Breast epithelium (tissue), 4 donors: ENCODE measurements around the gene ABL1. TPM values are rescaled to one million over a fixed set of nuclear protein-coding genes. Genes with fewer than 3 reads are reported as not detected.

Experiments used
- DNase-seq, 2 donors: peaks; one replicate each; pipeline ENCODE4 v3.0.0-alpha.2; 2019; ENCODE audit warnings: low spot score in 2 of 2
- H3K27ac ChIP-seq, 2 donors: fragments of 200-600 bp; sonication (generic) in 1 of 2; one replicate each; pipeline ENCODE4 v1.5.1; 2016 to 2019; ENCODE audit warnings: mild to moderate bottlenecking in 1 of 2
- H3K27me3 ChIP-seq, 2 donors: fragments of 200-600 bp; sonication (generic) in 1 of 2; one replicate each; pipeline versions ENCODE4 v1.5.1 to v1.6.0; 2017 to 2019; ENCODE audit warnings: control low read depth in 1 of 2, mild to moderate bottlenecking in 1 of 2
- H3K36me3 ChIP-seq: fragments of 200-600 bp; one replicate; pipeline ENCODE4 v1.5.1; 2019
- H3K4me1 ChIP-seq, 2 donors: fragments of 200-600 bp; sonication (generic); one replicate each; pipeline ENCODE4 v1.5.1; 2016 to 2019; ENCODE audit warnings: control low read depth in 1 of 2
- H3K4me3 ChIP-seq, 3 donors: fragments of 200-600 bp; sonication (generic); 1 replicate in 2 of 3; 2 replicates in 1 of 3; pipeline ENCODE4 v1.5.1; 2016 to 2019; ENCODE audit warnings: mild to moderate bottlenecking in 3 of 3, moderate library complexity in 2 of 3
- H3K9me3 ChIP-seq, 2 donors: fragments of 200-600 bp; sonication (generic) in 1 of 2; one replicate each; pipeline ENCODE4 v1.5.1; 2016 to 2019; ENCODE audit warnings: control low read depth in 1 of 2
- POLR2A ChIP-seq: fragments of 450-650 bp; IDR thresholded peaks from one replicate; pipeline ENCODE4 v1.6.1; 2016; ENCODE audit warnings: antibody characterized with exemption, mild to moderate bottlenecking, moderate library complexity
- POLR2AphosphoS5 ChIP-seq, 3 donors: sonication (generic); formaldehyde crosslinking; IDR thresholded peaks; one replicate each; pipeline ENCODE4 v1.6.1; 2017; ENCODE audit warnings: antibody characterized with exemption in 3 of 3
- intact Hi-C: fragments of 100-400 bp; cut with DNase I; formaldehyde crosslinking; loops from one replicate; pipeline ENCODE4 v1.15.1; 2023; ENCODE audit warnings: low total_unique reads
- total RNA-seq, 3 donors: library from RNA; depleted of rRNA; stranded (reverse); fragments of >200 nt; gene quantifications; one replicate each; pipeline ENCODE4 v1.1.0, GENCODE V29; 2016
- TF ChIP-seq, protein P1 (sequence below), 3 donors: fragments of 450-650 bp; IDR thresholded peaks; one replicate each; pipeline ENCODE4 v1.5.1; 2016 to 2017; ENCODE audit warnings: antibody characterized with exemption in 3 of 3, mild to moderate bottlenecking in 3 of 3, moderate library complexity in 3 of 3

ABL1 gene
- total RNA-seq, 3 donors from 2014 or later: 43.6 to 72.8 (median 67.4) TPM

DNA sequence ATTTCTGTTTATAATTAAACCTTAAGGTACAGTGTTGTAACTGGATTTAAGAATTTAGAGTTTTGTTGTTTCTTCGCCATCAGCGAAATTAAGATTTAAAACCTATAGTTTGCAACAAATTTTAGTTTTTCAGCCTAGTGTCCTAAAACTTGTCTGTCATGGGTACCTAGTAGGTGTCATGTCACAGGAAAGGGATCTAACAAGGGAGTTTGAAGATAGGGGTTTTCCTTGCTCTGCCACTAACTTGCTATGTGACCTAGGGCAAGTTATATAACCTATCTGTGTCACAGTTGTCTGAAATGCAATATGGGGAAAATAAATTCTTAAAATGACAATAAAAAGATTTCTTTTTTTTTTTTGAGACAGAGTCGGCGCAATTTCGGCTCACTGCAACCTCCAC is 9.2 kb upstream of the ABL1 start:
- Histone ChIP-seq H3K4me3 (no peak overlapping the region), H3K4me1 (peaks cover 4 to 10% of the 10 kb centered on the region in 2 donors), H3K9me3 (no peaks in the 10 kb centered on the region), H3K27me3 (no peaks in the 10 kb centered on the region), H3K36me3 (no peaks in the 10 kb centered on the region), H3K27ac (peak overlapping the region in 1 of 2 donors; percentile 80)
- intact Hi-C loops: no loop called here
- TF ChIP-seq POLR2AphosphoS5 (IDR thresholded peaks at IDR 0.05) (no peak), POLR2A (no peak)
- TF ChIP-seq, protein P1, sequence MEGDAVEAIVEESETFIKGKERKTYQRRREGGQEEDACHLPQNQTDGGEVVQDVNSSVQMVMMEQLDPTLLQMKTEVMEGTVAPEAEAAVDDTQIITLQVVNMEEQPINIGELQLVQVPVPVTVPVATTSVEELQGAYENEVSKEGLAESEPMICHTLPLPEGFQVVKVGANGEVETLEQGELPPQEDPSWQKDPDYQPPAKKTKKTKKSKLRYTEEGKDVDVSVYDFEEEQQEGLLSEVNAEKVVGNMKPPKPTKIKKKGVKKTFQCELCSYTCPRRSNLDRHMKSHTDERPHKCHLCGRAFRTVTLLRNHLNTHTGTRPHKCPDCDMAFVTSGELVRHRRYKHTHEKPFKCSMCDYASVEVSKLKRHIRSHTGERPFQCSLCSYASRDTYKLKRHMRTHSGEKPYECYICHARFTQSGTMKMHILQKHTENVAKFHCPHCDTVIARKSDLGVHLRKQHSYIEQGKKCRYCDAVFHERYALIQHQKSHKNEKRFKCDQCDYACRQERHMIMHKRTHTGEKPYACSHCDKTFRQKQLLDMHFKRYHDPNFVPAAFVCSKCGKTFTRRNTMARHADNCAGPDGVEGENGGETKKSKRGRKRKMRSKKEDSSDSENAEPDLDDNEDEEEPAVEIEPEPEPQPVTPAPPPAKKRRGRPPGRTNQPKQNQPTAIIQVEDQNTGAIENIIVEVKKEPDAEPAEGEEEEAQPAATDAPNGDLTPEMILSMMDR (IDR thresholded peaks at IDR 0.05): no peak
- DNase-seq: no peak

DNA sequence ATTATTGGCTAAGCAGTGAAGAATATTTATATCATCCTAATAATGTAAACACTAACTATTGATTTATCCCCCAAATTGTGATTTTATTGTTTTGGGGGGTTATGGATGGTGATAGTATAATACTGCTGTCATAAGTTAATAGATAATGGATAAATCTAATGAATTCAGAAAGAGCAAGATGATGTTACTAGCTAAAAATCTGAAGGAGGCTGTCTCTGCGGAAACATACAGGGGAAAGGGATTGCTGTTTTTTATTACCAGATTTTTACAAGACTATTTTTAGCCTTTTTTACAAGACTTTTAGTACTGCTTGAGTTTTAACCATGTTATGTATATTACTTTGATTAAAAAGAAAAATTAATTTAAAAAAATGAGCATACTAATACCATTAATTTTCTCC is 5.3 kb upstream of the ABL1 start:
- DNase-seq: no peak
- Histone ChIP-seq H3K4me3 (no peak overlapping the region), H3K27ac (no peak overlapping the region), H3K4me1 (peaks cover 4 to 17% of the 10 kb centered on the region in 2 donors), H3K27me3 (no peaks in the 10 kb centered on the region), H3K36me3 (no peaks in the 10 kb centered on the region), H3K9me3 (no peaks in the 10 kb centered on the region)
- no peak for TF ChIP-seq POLR2A
- TF ChIP-seq POLR2AphosphoS5 (IDR thresholded peaks at IDR 0.05): no peak
- intact Hi-C loops: no loop called here

DNA sequence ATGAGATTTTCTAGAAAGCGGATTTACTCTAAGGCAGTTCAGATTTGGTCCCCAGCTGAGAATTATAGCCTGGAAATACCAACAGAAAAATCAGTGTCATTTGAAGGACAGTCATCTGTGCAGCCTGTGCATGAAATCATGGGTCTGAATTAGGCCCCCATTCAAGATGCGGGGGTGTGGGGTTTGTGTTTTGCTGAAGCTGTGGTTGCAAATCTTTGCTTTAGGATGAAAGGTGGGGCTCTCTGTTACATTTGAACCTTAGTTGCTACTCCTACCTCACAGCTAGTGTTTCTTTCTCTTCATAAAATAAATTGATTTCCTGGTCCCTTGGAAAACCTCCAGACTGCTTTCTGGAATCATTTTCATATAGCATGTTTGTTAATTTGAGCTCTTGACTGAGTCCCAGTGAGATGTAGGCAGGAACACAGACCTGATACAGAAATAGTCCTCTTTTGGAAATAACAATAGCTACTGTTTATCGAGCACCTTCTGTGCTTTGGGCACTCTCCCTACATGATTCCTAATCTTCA is 4.8 kb upstream of the ABL1 start:
- Histone ChIP-seq H3K4me3 (no peak overlapping the region), H3K36me3 (no peaks in the 10 kb centered on the region), H3K9me3 (no peaks in the 10 kb centered on the region), H3K27me3 (no peaks in the 10 kb centered on the region), H3K4me1 (peaks cover 4 to 12% of the 10 kb centered on the region in 2 donors), H3K27ac (no peak overlapping the region)
- TF ChIP-seq, protein P1 (IDR thresholded peaks at IDR 0.05): no peak
- TF ChIP-seq POLR2A: no peak
- no peak for TF ChIP-seq POLR2AphosphoS5 (IDR thresholded peaks at IDR 0.05)
- no peak for DNase-seq
- intact Hi-C loops: no loop called here

DNA sequence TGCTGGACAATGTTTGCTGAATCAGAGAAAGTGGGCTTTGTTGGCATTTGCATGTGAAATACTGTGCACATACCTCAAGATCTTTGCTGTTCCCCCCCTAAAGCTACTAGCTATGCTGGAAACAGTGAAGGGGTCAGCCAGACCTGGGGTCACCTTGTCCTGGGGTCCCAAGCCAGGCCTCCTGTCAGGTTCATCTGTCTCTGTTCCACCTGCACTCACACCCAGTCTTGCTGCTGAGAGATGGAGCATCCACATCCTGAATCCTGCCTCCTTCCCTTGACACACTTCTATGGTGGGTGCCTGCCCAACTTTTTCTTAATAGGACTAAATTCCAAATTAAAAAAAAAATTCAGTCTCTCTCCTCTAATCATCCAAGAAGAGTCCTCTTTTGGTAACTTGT is 4.0 kb upstream of the ABL1 start:
- peaks cover 4 to 7% of the 10 kb centered on the region in 2 donors for H3K4me1 ChIP-seq
- no peaks in the 10 kb centered on the region for H3K27me3 ChIP-seq
- no peak overlapping the region for H3K27ac ChIP-seq
- DNase-seq: no peak
- no peaks in the 10 kb centered on the region for H3K9me3 ChIP-seq
- no peaks in the 10 kb centered on the region for H3K36me3 ChIP-seq
- intact Hi-C loops: no loop called here
- TF ChIP-seq, protein P1 (IDR thresholded peaks at IDR 0.05): no peak
- TF ChIP-seq POLR2A (no peak), POLR2AphosphoS5 (IDR thresholded peaks at IDR 0.05) (no peak)
- no peak overlapping the region for H3K4me3 ChIP-seq

DNA sequence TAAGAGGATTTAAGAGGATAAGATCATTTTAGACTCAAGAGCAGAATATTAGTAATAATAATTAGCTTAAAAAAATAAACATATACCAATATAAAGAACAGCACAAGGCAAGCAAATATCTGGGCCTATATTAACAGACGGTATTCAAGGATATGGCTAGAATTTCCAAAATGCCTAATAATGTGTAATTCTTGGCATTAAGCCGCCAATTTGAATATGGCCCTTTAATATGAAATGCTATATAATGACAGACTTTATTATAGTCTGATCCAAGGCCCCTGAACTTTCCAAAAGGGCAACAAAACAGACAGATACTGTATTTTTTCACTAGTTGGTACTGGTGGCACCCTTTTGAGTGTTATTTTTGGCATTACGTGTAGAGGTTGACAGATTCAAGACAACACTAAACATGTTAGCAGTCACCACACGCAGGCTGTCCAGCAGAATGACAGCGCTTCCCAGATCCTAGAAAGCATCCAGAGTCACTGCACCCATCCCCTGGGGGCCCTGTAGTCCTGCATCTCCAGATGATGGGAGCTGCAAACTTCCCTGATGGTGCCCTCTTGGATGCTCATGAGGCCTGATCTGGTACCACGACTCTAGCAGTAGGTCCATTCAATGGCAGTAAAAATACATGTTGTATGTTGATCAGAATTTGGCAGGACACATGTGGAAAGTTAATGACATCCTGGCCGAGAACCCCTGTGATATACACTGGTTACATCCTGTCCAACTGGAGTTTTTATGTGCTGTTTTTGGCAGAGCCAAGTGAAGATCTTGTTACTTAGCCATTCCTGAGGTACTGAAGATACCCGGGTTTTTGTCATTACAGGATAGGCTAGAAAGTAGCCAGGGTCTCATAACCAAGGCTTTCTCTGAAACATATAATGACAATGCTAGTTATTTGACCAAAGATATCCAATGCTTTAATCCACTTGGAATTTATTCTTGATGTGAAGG is 1.7 kb upstream of the ABL1 start:
- intact Hi-C loops: no loop called here
- no peaks in the 10 kb centered on the region for H3K9me3 ChIP-seq
- H3K27ac ChIP-seq: peak overlapping the region; percentile 92 to 98
- DNase-seq: no peak
- H3K27me3 ChIP-seq: no peaks in the 10 kb centered on the region
- H3K4me1 ChIP-seq: peaks cover 4 to 7% of the 10 kb centered on the region in 2 donors
- no peaks in the 10 kb centered on the region for H3K36me3 ChIP-seq
- peak overlapping the region in 1 of 3 donors; percentile 94 for H3K4me3 ChIP-seq
- TF ChIP-seq, protein P1 (IDR thresholded peaks at IDR 0.05): no peak
- no peak for TF ChIP-seq POLR2AphosphoS5 (IDR thresholded peaks at IDR 0.05)
- no peak for TF ChIP-seq POLR2A
